ENCODE data around the gene GIPR.
A peak's percentile ranks its signal among the peaks of the same experiment; 100 is the strongest.

The GIPR gene

DNA sequence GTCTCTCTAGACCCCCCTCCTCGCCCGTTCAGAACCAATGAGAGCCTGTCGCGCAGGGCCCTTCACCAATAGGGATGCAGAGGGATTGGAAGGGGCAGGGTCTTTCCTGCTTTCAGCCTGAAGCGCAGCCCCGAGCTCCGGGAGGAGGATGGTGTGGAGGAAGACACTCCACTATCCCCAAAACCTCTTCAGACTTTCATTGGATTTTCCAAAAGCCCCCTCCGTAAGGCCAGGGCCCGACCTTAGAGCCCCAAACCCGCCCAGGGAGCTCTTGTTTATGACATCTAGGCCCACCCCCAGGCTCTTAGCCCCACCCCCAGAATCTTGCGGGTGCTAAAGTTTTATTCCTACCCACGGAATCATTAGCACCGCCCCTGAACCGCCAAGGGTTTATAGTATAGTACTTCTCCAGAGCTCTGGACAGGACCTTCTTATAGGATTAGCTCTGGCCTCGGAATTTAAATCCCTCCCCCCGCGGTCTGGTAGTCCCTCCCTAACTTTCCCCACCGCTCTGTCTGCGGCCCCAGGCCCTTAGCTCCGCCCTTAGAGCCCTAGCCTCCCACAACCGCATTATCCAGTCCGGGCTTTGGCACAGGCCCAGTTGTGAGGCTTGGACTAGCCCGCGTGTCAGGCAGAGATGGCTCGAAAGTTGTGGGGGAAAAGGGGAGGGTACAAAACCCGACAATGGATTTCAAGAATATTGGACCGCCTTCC is 22.2 kb upstream of the GIPR start:
- ATAC-seq = peak; percentile 95
- TF ChIP-seq, protein P1, sequence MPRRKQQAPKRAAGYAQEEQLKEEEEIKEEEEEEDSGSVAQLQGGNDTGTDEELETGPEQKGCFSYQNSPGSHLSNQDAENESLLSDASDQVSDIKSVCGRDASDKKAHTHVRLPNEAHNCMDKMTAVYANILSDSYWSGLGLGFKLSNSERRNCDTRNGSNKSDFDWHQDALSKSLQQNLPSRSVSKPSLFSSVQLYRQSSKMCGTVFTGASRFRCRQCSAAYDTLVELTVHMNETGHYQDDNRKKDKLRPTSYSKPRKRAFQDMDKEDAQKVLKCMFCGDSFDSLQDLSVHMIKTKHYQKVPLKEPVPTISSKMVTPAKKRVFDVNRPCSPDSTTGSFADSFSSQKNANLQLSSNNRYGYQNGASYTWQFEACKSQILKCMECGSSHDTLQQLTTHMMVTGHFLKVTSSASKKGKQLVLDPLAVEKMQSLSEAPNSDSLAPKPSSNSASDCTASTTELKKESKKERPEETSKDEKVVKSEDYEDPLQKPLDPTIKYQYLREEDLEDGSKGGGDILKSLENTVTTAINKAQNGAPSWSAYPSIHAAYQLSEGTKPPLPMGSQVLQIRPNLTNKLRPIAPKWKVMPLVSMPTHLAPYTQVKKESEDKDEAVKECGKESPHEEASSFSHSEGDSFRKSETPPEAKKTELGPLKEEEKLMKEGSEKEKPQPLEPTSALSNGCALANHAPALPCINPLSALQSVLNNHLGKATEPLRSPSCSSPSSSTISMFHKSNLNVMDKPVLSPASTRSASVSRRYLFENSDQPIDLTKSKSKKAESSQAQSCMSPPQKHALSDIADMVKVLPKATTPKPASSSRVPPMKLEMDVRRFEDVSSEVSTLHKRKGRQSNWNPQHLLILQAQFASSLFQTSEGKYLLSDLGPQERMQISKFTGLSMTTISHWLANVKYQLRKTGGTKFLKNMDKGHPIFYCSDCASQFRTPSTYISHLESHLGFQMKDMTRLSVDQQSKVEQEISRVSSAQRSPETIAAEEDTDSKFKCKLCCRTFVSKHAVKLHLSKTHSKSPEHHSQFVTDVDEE (CRISPR knock-in tag; IDR thresholded peaks at IDR 0.05) = no peak
- TF ChIP-seq, protein P2, sequence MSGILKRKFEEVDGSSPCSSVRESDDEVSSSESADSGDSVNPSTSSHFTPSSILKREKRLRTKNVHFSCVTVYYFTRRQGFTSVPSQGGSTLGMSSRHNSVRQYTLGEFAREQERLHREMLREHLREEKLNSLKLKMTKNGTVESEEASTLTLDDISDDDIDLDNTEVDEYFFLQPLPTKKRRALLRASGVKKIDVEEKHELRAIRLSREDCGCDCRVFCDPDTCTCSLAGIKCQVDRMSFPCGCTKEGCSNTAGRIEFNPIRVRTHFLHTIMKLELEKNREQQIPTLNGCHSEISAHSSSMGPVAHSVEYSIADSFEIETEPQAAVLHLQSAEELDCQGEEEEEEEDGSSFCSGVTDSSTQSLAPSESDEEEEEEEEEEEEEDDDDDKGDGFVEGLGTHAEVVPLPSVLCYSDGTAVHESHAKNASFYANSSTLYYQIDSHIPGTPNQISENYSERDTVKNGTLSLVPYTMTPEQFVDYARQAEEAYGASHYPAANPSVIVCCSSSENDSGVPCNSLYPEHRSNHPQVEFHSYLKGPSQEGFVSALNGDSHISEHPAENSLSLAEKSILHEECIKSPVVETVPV (CRISPR knock-in tag; IDR thresholded peaks at IDR 0.05) = 0 out of 2 replicates have a peak, but pooled peaks have one; percentile 61
- TF ChIP-seq OSR1 (CRISPR knock-in tag; IDR thresholded peaks at IDR 0.05) (no peak), ZFP3 (CRISPR knock-in tag; IDR thresholded peaks at IDR 0.05) (0 out of 2 replicates have a peak, but pooled peaks have one; percentile 54), GLIS3 (CRISPR knock-in tag; IDR thresholded peaks at IDR 0.05) (0 out of 2 replicates have a peak, but pooled peaks have one; percentile 56), CSDC2 (CRISPR knock-in tag; IDR thresholded peaks at IDR 0.05) (no peak), ZNF70 (CRISPR knock-in tag; IDR thresholded peaks at IDR 0.05) (peak; percentile 27; the same call in 1 of the 2 replicates), RARB (CRISPR knock-in tag; IDR thresholded peaks at IDR 0.05) (no peak)
- TF ChIP-seq, protein P3, sequence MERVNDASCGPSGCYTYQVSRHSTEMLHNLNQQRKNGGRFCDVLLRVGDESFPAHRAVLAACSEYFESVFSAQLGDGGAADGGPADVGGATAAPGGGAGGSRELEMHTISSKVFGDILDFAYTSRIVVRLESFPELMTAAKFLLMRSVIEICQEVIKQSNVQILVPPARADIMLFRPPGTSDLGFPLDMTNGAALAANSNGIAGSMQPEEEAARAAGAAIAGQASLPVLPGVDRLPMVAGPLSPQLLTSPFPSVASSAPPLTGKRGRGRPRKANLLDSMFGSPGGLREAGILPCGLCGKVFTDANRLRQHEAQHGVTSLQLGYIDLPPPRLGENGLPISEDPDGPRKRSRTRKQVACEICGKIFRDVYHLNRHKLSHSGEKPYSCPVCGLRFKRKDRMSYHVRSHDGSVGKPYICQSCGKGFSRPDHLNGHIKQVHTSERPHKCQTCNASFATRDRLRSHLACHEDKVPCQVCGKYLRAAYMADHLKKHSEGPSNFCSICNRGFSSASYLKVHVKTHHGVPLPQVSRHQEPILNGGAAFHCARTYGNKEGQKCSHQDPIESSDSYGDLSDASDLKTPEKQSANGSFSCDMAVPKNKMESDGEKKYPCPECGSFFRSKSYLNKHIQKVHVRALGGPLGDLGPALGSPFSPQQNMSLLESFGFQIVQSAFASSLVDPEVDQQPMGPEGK (CRISPR knock-in tag; IDR thresholded peaks at IDR 0.05; ENCODE audit: borderline replicate concordance) = peak; percentile 64; the same call in 1 of the 2 replicates

DNA sequence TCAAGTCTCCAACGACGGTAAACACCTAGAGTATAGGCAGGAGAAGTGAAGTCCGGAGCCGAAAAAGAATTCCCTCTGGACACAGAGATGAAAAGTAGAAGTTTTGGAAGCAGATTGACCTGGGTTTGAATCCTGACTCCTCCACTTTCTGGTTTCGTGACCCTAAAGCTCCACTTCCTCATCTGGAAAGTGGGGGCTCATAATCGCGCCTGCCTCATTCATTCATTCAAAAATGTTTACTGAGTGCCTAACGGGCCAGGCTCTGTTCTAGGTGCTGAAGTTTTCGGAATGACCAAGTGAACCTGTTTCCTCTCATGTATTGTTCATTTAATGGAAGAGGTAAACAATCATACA is 21.7 kb upstream of the GIPR start:
- ATAC-seq = no peak
- TF ChIP-seq SNAI2 (CRISPR knock-in tag; IDR thresholded peaks at IDR 0.05) (0 out of 2 replicates have a peak, but pooled peaks have one; percentile 14), ISL1 (CRISPR knock-in tag; IDR thresholded peaks at IDR 0.05) (no peak)

DNA sequence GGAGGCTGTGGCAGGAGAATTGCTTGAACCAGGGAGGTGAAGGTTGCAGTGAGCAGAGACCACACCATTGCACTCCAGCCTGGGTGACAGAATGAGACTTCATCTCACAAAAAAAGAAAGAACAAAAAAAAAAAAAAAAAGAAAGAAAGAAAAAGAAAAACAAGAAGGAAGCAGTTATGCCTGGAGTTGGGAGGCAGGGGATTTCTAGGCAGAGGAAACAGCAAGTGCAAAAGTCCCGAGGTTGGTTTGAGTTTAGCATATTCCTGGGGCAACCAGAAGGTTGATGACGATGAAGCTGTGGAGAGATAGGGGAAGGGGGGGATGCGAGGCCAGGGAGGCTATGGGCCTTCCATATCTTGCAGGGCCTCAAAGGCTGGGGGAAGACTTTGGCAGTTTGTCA is 17.3 kb upstream of the GIPR start:
- TF ChIP-seq, protein P3 (CRISPR knock-in tag; IDR thresholded peaks at IDR 0.05; ENCODE audit: borderline replicate concordance) = no peak
- TF ChIP-seq ZFP3 (CRISPR knock-in tag; IDR thresholded peaks at IDR 0.05) (no peak), ZNF565 (CRISPR knock-in tag; conservative IDR thresholded peaks at IDR 0.05; ENCODE audit: low read depth) (no peak), ZC3H10 (CRISPR knock-in tag; IDR thresholded peaks at IDR 0.05) (no peak), TCF4 (CRISPR knock-in tag; IDR thresholded peaks at IDR 0.05; ENCODE audit: borderline replicate concordance) (no peak), OSR1 (CRISPR knock-in tag; IDR thresholded peaks at IDR 0.05) (no peak), BACH2 (CRISPR knock-in tag; IDR thresholded peaks at IDR 0.05; ENCODE audit: borderline replicate concordance) (no peak), ESRRG (CRISPR knock-in tag; IDR thresholded peaks at IDR 0.05) (no peak), PPARA (CRISPR knock-in tag; IDR thresholded peaks at IDR 0.05; ENCODE audit: borderline replicate concordance) (no peak), CSDC2 (CRISPR knock-in tag; IDR thresholded peaks at IDR 0.05) (no peak), ZNF8 (CRISPR knock-in tag; IDR thresholded peaks at IDR 0.05) (no peak), RARB (CRISPR knock-in tag; IDR thresholded peaks at IDR 0.05) (no peak), ARNTL (CRISPR knock-in tag; IDR thresholded peaks at IDR 0.05; ENCODE audit: borderline replicate concordance, low read depth) (no peak), ZFP30 (CRISPR knock-in tag; IDR thresholded peaks at IDR 0.05) (no peak)
- TF ChIP-seq, protein P1 (CRISPR knock-in tag; IDR thresholded peaks at IDR 0.05) = no peak
- no peak for ATAC-seq

All from SK-N-SH treated with all-trans-retinoic acid at 6 μM for 48 hours (cell line).